ENCODE results near the gene ZNF521. TPM values are rescaled to one million over a fixed set of nuclear protein-coding genes. Genes with fewer than 3 reads are reported as not detected.

The ZNF521 gene
- total RNA-seq = 2.0 and 12.2 TPM in 2 replicates

- peak; percentile 19 for DNase-seq (ENCODE audit: low read depth)
- peak; percentile 32 for TF ChIP-seq CTCF (conservative IDR thresholded peaks at IDR 0.05; ENCODE audit: low read depth, low read length)
Measured at GRCh38 chr18:25351777-25352628, at the start of gene ZNF521. TSS of gene ZNF521 (minus strand) at chr18:25352166. CDS start at chr18:25350946, 1,220 bp downstream.

GRCh38 chr18:25399554-25399953 lies 47.6 kb upstream of the ZNF521 start:
- H3K4me3 ChIP-seq (ENCODE audit: low read depth, low read length) = no peak overlapping the region
- peak; percentile 3 for DNase-seq (ENCODE audit: low read depth)
- TF ChIP-seq CTCF (conservative IDR thresholded peaks at IDR 0.05; ENCODE audit: low read depth, low read length) = no peak

More at GRCh38 chr18:25351777-25352628, at the start of gene ZNF521:
- H3K4me3 ChIP-seq (ENCODE audit: low read depth, low read length) = peak within 1 kb of the TSS; percentile 67

- no peak overlapping the region for H3K4me3 ChIP-seq (ENCODE audit: low read depth, low read length)
- TF ChIP-seq CTCF (conservative IDR thresholded peaks at IDR 0.05; ENCODE audit: low read depth, low read length) = no peak
- DNase-seq (ENCODE audit: low read depth) = no peak
Measured at GRCh38 chr18:25392192-25392591, 40.2 kb upstream of the ZNF521 start.

- H3K4me3 ChIP-seq (ENCODE audit: low read depth, low read length) = no peak overlapping the region
- DNase-seq (ENCODE audit: low read depth) = no peak
- TF ChIP-seq CTCF (conservative IDR thresholded peaks at IDR 0.05; ENCODE audit: low read depth, low read length) = no peak
Measured at GRCh38 chr18:25373432-25374179, 21.6 kb upstream of the ZNF521 start.

GRCh38 chr18:25370391-25370790 lies 18.4 kb upstream of the ZNF521 start:
- H3K4me3 ChIP-seq (ENCODE audit: low read depth, low read length) = no peak overlapping the region
- DNase-seq (ENCODE audit: low read depth) = no peak
- no peak for TF ChIP-seq CTCF (conservative IDR thresholded peaks at IDR 0.05; ENCODE audit: low read depth, low read length)

GRCh38 chr18:25365242-25365641 lies 13.3 kb upstream of the ZNF521 start:
- TF ChIP-seq CTCF (conservative IDR thresholded peaks at IDR 0.05; ENCODE audit: low read depth, low read length) = no peak
- H3K4me3 ChIP-seq (ENCODE audit: low read depth, low read length) = no peak overlapping the region
- DNase-seq (ENCODE audit: low read depth) = no peak

Measured in epithelial cell of proximal tubule (primary cell).